Pericardium fibroblast (primary cell): ENCODE results near the gene IGFL4. TPM values are rescaled to one million over a fixed set of nuclear protein-coding genes. Genes with fewer than 3 reads are reported as not detected.

ENCODE experiments used
- total RNA-seq: library from RNA; depleted of rRNA; stranded (reverse); fragments of >200 nt; gene quantifications from 2 replicates; pipeline ENCODE4 v1.2.3, GENCODE V29; 2015

The IGFL4 gene
- not detected in 2 replicates for total RNA-seq

GRCh38 chr19:46040952-46041500 is at the start of gene IGFL4:
Gene IGFL4 (minus strand): TSS chr19:46041002. CDS start chr19:46040962, 40 bp downstream.

GRCh38 chr19:46022431-46023310 is 18.1 kb downstream of the IGFL4 start, which contains the start of gene PGLYRP1:
Gene PGLYRP1 (minus strand): TSS chr19:46023053. CDS start chr19:46023021, 32 bp downstream.

GRCh38 chr19:45994998-45995714 is 45.6 kb downstream of the IGFL4 start, which contains the start of gene CCDC61:
Gene CCDC61 (plus strand): TSS chr19:45995467. CDS start chr19:46003019, 7,552 bp downstream.

Other genes starting within 250 kb of the IGFL4 start
- 25.6 and 27.6 TPM in 2 replicates for gene DMWD, start 248.2 kb downstream of the IGFL4 start, total RNA-seq
- not detected in 2 replicates for gene RSPH6A, start 225.7 kb downstream of the IGFL4 start, total RNA-seq
- 26.5 and 45.2 TPM in 2 replicates for gene SYMPK, start 177.9 kb downstream of the IGFL4 start, total RNA-seq
- not detected in 2 replicates for gene FOXA3, start 176.7 kb downstream of the IGFL4 start, total RNA-seq
- 36.3 and 38.5 TPM in 2 replicates for gene IRF2BP1, start 154.9 kb downstream of the IGFL4 start, total RNA-seq
- gene MYPOP, start 138.4 kb downstream of the IGFL4 start, total RNA-seq, result 4.3 and 5.0 TPM in 2 replicates
- gene NANOS2, start 126.2 kb downstream of the IGFL4 start, total RNA-seq, result not detected in 2 replicates
- gene NOVA2, start 67.1 kb downstream of the IGFL4 start, total RNA-seq, result under 0.01 and 0.60 TPM in 2 replicates
- gene CCDC61, start 45.5 kb downstream of the IGFL4 start, total RNA-seq, result 2.6 and 8.5 TPM in 2 replicates
- not detected in 2 replicates for gene PGLYRP1, start 17.9 kb downstream of the IGFL4 start, total RNA-seq
- not detected in 2 replicates for gene IGFL3, start 83.7 kb upstream of the IGFL4 start, total RNA-seq
- not detected in 2 replicates for gene IGFL2, start 107.2 kb upstream of the IGFL4 start, total RNA-seq
- gene IGFL1, start 188.7 kb upstream of the IGFL4 start, total RNA-seq, result not detected in 2 replicates